NCI-H1105 treated with DMSO at 0.1 percent for 48 hours (cell line): ENCODE data around the gene MRC2.

ENCODE experiments used
- DNase-seq: peaks from one replicate; lab custom pipeline; 2025; lab: John Stamatoyannopoulos, UW

The MRC2 gene

GRCh38 chr17:62720126-62720850 is 92.8 kb downstream of the MRC2 start:
- DNase-seq = no peak

GRCh38 chr17:62722625-62723024 is 95.2 kb downstream of the MRC2 start:
- no peak for DNase-seq

DNA sequence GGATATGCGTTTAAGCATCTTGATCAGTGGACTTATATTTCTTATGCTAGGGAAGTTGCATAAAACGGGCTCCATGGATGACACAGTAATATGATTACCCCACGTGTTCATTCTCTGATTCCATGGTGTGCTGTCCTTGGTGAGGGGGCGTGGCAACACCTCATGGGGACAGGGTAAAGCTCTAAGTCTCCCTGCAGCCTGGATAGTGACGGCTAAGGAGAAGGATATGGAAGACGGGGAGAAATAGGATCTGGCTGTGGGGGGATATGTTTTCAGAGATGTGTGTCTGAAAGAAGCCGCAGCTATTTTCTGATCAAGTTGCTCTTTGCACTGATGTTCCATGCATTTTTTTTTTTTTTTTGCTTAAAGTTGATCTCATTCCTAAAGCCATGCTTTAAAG is 96.4 kb downstream of the MRC2 start:
- DNase-seq = no peak

DNA sequence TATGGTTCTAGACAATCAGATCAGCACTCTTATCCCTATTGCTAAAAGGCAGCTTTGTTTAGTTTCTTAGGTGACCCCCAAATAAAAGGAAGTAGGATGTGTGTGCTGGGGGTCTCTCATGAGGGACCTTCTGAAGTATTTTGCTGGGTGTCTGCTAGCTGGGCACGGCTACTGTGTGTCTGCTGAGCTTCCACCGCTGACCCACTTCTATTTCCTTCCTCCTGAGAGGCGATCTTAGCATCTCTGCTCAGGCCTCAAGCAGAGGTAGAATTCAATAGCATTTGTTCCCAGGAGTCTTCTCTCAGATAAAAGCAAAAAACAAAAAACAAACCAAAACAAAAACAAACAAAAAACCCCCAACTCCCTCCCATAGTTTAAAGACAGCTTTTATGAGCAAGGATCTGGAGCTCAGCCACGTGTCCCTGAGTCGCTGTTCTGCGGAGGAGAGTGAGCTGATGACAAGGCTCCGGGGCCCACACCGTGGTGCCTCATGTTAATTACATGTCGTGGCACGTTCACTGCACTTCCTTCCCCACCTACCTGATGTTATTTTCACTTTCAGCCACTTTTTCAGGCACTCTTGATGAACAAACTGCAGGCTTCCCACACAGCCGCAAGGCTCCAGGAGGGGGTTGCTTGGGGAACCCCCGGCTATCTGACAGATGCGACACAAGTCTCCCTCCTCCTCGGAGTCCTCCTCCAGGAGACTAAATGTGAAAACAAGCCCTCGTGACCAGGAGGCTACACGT is 97.1 kb downstream of the MRC2 start:
- DNase-seq = no peak

DNA sequence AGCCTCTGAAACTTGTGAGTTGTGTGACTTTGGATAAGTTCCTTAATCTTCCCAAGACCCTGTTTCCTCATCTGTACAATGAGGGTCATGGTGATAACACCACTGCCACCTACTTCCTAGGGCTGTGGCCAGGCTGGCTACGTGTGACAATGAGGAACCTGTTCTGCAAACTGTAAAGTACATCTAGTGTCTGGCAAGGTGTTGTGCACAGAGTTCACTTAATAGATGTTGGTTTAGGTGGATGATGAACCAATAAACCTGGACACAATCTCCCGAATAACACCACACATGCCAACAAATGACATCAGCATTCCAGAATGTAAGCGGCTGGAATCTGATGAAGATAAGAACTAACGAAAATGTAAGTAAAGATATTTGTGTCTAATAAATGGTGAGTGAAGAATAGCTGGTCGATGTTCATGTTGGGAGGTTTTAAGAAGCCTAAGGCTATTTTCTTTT is 98.3 kb downstream of the MRC2 start:
- no peak for DNase-seq

DNA sequence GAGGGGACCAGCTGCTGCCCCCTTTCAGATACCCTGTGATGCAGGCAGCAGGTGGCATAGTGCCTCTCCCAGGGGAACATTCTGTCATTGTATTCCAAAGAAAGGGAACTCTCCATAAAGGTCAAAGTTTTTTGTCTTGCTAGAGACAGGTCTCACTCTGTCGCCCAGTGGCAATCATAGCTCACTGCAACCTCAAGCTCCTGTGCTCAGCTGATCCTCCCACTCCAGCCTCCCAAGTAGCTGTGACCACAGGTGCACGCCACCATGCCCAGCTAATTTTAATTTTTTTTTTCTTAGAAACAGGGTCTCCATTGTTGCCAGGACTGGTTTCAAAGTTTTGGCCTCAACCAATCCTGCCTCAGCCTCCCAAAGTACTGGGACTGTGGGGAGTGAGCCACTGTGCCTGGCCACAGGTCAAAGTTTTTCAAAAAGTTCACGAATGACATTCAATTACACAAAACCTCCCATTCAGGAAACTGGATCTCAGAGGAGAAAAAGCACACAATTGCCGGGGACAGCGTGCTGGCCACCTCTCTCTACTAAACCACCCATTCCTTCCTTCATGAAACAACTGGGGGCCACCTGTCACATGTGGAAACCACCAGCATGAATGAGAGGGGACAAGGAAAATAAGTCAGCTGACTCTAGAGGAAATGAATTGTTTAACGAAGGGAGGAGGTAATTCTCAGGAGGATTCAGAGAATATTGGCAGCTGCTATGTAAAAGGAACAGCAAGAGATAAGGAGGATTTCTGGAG is 100.6 kb downstream of the MRC2 start:
- no peak for DNase-seq

- no peak for DNase-seq
Measured at GRCh38 chr17:62732125-62732524, 104.7 kb downstream of the MRC2 start.

GRCh38 chr17:62735044-62735651 is 107.7 kb downstream of the MRC2 start:
- DNase-seq = no peak

- no peak for DNase-seq
Measured at GRCh38 chr17:62737513-62737912, 110.0 kb downstream of the MRC2 start.

- DNase-seq = no peak
Measured at GRCh38 chr17:62738281-62738680, 110.8 kb downstream of the MRC2 start.

- no peak for DNase-seq
Measured at GRCh38 chr17:62739645-62740388, 112.3 kb downstream of the MRC2 start.

DNA sequence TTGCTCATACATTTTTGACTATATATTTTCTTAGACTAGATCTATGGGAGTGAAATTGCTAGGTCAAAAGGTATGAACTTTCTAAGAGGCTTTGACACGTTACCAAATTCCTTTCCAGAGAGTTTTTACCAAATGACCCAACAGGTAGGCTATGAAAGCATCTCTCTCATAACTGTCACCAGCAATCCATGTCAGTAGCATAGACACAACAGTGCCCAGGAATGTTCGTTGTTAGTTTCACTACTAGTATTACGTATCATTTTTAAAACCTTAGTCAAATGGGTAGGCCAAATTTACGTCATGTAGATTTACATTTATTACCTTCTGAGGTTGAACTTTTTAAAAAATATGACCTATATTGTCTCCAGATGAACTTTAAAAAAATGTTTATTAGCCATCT is 113.8 kb downstream of the MRC2 start:
- DNase-seq = no peak
